GM19463 (cell line): ENCODE data around the gene TCF4.

Experiments used
- ATAC-seq: cut with Tn5 transposase; IDR thresholded peaks from one replicate; pipeline ENCODE4 v1.9.1; 2021; ENCODE audit warnings: mild to moderate bottlenecking, moderate library complexity; ENCODE audit not compliant: unreplicated experiment

The TCF4 gene

DNA sequence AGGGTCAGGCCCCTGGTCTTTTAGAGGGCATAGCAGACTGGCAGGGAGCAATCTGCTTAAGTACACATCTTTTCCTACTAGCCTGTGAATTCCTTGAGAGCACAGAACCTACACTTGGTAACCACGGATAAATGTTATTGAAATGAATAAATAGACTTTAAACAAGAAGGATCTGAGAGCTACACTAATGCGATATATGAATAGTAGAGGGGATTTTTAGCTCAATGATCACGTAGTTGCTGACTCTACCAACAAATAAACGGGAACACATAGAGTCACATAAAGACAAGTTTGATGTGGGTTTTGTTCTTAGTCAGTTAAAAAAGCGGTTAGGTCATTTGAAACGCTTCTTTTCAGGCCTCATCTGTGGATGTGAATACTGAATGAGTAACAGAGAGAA lies 338.4 kb downstream of the TCF4 start:
- ATAC-seq: peak; percentile 33

DNA sequence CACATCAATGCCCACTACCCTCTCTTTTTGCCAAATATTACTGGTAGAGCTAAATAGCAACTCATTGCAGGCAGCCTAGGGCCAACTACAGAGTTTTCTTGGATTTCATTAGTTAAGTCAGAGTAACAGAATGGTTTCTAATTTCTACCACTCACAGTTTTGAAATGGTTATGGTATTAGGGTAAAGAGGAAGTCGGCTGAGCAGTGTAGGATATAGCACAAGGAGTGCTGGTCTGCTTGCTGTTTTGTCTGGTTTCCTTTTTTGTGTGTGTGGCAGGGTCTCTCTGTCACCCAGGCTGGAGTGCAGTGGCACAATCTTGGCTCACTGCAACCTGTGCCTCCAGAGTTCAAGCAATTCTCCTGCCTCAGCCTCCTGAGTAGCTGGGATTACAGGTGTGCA lies 339.5 kb downstream of the TCF4 start:
- ATAC-seq: no peak

DNA sequence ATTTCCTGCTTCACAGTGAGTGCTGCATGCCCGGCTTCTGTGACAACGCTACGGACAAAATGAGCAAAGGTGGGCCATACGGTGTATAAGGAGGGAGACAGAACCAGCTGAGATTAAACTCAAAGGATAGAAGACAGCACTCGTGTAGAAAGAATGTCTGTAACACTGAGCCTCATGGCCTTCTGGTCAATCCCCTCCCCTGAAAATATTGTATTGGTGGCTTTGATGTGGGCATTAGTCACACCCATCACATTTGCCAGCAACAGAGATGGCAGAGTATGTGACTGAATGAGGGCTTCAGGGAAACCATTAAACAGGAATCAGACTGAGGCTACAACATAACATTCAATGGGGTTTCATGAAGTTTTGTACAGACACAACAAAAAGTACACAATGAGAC lies 341.0 kb downstream of the TCF4 start:
- no peak for ATAC-seq

DNA sequence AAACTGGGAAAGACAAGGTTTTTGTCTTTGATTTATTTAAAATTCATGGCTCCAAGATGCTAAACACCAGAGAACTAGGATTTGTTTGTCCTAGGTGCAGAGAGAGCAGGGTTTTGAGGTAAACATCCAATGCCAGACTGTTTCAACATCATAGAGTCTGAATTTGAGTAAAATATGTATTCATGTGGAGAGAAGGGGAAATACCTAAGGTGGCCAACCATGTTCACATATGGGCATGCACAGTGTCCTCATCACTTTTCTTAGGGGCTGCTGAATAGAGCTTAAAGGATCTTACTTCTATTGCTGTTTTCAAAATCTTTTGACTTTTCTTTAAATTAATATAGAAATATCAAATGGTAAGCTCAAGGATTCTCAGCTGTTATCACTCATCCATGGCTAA lies 341.7 kb downstream of the TCF4 start:
- peak; percentile 31 for ATAC-seq

DNA sequence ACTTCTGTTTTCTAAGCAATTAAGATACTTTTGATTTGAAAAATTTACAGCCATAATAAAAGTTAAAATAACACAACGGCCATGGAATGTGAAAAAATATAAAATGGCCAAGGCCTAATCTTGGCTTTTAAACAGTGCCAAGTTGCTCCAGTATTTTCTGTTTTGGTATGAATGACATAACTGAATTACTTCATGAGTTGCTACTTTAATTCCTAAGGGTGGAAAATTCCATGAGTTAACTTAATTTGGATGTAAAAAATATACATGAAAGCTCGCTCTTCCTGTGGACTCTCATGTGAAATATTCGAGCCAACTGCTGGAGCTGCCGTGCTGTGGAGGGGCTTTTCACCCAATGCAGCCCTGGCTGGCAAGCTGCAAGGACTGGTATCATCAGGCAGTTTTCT lies 342.8 kb downstream of the TCF4 start:
- no peak for ATAC-seq

DNA sequence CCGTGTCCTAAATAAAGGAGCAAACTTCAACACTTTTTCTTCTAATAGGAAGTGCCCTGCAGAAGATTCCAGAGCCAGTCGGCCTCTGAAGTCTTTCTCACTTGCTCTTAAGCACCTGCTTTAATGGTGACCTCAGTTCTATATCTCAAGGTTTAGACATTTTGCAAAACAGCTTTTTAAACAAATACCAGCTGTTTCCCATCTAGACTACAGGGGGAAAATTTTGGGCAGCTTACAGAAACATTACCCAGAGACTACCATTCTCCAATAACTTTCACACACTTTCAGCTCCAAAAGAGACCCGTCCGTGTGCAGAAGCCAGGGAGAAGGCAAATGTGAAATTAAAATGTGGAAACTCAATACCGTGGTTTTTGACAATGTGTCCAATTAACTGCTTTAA lies 343.4 kb downstream of the TCF4 start:
- ATAC-seq: peak; percentile 27

DNA sequence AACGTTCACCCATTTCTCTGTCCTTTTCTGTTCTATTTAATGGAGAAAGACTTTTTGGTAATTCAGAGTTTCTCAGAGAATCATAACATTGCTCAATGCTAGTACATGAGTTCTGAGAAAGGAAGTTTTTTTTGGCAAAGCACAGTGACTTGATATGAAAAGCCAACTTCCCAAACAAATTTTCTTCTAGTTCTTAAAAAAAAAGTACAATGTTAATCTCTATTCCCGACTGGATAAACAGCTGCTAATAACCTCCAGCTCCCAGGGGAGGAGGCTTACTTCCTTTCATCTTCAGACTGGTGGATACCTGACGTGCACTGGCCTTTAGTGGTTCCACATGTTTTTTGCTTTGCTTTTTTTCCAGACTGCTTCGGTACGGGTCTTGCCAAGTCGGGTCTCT lies 344.1 kb downstream of the TCF4 start:
- no peak for ATAC-seq

DNA sequence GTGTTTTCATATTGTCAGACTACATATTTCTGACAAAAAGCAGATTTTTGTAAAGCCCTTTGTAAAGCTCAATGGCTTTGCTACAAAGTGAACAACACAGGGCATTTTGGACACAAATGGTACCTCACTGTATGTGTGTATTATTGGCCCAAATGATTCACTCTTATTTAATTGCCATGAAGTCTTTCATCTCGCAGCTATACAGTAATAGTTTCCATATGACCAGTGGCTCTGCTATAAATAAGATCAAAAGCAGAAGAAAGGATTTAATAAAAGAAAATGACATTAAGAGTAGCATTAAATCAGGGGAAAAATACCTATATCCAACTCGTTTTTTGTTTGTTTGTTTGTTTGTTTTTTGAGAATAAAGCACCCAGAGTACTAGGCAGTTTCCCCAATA lies 344.7 kb downstream of the TCF4 start:
- no peak for ATAC-seq

DNA sequence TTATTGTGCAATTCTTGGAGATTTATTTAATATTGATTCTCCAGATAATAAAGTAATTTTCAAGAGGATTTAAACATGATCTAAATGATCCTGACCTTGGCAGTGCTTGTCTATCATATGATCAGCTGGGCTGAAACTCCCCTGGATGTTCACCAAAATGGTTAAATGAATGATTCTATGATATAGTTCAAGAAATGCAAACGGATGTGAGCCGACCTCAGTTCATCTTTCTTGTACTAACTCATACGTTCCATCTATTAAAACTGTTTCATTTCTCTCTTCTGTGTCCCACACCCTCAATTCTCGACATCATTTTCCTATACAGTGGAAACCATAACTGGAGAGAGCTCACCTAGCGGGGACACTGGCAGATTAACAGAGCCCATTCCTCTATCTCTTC lies 347.0 kb downstream of the TCF4 start:
- ATAC-seq: peak; percentile 44

DNA sequence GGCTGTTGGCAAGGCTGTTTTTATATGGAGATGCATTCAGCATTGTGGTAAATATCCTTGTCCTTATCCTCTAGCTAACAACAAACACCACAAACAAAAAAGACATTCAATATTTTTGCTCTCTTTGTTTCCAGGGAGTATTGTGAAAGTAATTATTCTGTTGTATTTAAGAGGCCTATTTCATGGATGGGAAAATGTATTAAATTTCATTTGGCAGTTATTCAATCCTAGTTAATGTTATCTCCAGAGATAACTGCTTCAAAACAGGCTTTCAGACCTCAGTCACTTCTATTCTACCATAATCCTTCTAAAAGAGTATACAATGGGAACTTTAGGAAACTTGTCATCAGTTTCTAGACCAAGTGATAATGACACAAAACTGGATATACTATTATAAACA lies 348.3 kb downstream of the TCF4 start:
- no peak for ATAC-seq

DNA sequence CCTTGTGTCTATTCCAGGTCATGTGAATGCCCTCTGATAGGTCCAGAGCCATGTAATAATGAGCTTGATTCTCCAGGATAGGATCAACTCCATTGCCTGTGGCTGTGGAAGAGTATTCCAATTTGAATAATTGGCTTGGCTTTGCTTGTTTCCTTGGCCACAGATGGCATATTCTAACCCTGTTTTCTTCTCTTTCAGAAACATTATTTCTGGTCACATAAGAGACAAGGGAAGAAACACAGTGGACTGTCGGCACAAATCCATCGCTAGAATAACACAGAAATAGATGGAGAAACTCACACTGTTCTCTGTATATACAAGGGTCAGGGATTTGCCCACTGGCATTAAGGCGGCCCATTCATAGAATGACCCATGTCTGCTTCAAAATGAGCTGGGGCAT lies 350.3 kb downstream of the TCF4 start:
- no peak for ATAC-seq

DNA sequence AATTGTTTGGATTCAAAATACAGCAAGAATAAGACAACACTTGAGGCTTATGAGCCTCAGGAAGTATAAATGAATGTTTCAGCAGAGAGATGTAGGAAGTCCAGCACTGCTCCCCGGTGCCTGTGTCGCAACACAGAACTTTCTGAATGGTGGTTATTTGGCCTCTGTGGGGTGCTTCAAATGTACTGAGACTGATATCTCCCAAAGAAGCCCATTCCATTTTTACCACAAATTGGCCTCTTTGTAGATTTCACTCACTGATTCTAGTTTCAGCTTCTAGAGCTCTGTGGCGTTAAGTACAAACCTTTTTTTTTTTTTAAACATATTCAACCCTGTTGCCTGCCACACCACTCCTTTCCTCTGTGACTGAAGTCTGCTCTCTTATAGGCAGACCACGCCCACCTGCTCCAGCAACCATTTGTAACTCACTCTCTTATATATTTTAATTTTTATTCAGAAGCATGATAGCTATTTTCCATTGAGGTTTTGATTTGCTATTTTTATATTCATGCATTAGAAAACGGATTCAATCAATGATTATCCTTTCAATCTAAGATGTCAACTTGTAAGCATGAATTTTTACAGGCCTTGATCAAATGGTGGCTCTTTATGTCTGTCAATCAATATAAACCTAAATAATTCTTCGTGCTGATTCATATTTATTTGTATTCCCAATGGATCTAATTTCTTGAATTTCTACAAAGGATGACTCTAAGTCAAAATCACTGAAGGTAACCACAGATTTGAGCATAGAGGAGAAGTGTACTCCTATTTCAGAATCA lies 351.7 kb downstream of the TCF4 start:
- peak; percentile 50 for ATAC-seq

DNA sequence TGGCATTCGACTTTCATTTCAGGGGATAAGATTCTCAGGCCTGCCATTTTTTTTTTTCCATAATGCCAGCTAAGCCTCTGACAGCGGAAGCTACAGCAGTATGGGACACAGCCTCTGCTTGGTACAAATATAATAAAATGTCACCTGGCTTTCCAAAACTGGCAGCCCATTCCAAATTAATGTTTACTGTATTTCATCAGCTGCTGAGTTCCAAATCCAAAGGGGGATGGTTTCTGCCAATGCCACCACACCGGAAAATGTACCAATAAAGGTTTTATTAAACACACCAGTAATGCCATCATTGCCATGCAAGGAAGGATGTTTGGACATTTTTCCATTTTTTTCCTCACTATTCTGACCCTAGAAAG lies 352.9 kb downstream of the TCF4 start:
- ATAC-seq: no peak

DNA sequence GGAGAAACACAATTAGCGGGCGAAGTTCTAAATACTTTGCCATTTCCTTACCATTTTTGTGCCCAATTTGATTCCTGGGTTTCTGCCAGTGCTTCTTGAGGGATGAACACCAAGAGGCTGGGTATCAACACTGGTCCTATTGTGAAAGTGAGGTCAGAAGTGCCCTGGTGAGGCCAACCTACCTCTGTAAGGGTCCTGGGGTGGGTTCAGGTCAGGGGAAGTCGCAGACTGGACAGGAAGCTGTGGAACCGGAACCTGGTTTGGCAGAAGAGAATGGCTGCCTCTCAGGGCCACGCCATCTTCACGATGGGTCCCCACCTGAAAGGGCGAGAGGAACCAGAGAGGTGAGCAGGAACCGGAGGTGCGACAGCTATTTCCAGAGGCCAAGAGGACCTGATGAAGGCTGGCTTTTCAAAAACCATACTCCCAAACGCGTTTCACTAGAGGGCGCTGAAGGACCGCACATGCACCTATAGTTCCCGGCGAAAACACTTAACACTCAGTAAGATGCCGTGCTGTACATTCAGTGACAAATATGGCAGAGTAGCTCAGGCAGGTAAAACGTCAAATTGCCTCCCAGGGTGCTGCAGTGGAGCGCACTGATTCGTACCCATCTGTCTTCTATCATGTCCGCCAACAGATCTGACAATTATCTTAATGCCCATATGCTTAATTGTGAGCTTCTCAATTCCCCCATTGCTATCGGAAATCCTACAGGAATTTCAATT lies 353.5 kb downstream of the TCF4 start:
- ATAC-seq: peak; percentile 53

DNA sequence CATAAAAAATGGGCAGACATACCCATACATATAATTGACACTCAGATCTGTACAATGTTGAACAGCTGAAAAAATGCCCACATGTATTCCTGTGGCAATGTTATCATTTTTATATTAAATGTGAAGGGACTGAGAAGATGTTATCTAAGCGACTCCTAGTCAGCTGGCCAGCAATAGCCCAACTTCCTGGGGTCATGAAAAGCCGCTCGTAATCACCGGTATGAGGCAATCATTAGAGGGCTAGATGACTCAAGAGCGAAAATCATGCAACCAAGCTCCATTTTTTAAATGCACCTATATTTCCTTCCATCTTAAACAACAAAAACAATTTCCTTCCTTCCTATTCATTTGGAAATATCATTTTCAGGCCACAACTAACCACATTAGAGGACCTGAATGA lies 354.1 kb downstream of the TCF4 start:
- ATAC-seq: no peak

DNA sequence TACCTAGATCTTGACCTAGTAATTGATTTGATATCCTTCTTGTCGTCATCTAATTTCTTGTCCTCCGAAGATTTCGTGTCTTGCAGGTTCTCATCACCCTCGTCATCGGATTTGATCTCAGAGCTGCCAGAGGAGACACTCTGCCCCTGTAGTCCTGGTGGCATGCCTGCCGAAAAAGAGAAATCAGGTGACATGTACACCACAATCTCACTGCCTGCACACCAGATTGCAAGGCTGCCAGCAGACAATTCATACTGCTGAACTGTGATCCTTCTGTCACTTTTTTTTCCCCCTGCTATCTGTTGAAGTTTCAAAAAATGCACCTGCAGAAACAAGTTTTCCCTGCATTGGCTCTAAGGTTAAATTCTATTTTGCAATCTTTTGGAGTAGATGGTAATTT lies 355.5 kb downstream of the TCF4 start:
- ATAC-seq: no peak

DNA sequence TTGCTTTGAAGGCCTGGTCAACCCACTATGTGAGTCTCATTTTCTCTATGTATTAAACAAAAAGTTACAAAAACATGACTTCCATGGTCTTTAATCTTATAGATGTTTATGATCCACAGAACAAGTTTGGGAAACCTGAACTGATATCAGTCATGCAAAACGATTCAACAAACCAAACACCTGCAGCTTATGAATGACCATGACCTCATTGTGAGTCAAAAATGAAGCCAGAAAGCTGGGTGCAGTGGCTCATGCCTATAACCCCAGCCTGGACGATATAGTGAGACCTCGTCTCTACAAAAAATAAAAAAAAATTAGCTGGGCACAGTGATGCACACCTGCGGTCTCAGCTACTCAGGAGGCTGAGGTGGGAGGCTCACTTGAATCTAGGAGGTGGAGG lies 358.3 kb downstream of the TCF4 start:
- no peak for ATAC-seq

DNA sequence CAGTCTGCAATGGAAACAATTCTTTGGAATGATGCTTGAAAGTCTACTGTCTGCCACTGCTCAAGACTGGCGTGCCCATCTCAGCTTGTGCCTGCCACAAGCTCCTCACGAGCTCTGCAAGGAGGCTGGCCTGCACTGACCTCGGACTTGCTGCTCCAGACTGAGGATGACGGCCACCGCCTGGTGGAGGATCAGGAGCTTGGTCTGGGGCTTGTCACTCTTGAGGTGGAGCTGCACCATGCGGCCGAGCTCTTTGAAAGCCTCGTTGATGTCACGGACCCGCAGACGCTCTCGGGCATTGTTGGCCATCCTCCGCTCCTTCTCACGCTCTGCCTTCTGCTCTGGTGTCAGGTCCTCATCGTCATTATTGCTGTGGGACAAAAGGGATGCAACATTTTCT lies 359.3 kb downstream of the TCF4 start:
- ATAC-seq: no peak

DNA sequence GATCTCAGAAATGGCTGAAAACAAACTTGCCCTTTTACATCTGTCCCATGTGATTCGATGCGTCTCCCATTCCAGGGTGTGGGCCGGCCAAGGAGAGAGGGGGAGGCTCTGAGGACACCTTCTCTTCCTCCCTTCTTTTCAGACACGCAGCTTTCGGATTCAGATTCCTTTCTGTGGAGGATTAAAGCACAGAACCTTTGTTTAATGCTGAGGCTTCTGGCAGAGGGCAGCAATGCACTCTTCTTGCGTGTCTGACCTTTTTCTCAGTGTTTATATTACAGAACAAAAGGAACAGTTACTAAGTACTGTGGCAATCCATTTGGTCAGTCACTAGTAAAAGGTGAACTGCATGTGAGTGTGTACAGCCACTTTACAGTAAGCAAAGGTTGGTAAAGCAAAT lies 359.8 kb downstream of the TCF4 start:
- no peak for ATAC-seq

DNA sequence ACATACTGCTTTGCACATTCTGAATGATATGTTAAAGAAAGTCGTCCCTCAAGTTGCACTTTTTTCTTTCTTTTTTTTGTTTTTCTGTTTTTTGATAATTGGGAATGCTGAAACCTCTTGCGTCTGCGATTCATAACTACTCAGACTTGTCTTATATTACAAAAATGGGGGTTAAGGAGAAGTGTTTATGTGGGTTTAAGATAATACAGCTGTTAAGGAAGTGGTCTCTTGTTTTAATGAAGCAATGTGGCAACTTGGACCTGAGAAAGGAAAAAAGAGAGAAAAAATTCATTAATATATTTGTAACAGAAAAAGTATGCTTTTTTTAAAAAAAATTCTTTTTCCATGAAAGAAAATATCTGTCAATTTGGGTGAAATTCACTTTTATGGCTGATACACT lies 360.2 kb downstream of the TCF4 start:
- ATAC-seq: no peak

DNA sequence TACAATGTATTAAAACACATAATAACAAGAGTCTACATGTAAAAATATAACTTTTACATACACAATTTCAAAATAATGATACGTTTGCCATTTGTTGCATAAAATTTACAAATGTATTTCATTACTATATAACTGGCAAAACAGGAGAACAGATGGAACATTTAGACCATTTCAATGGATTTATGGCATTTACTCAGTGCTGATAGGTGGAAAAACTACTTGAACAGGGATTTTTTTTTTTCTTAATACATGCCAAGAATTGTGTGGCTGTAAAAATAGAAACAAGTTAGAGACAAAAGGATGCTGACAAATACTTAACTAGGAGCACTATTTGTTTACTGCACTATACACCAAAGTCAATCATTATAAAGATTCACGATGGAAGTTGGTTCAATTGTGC lies 361.9 kb downstream of the TCF4 start:
- no peak for ATAC-seq

DNA sequence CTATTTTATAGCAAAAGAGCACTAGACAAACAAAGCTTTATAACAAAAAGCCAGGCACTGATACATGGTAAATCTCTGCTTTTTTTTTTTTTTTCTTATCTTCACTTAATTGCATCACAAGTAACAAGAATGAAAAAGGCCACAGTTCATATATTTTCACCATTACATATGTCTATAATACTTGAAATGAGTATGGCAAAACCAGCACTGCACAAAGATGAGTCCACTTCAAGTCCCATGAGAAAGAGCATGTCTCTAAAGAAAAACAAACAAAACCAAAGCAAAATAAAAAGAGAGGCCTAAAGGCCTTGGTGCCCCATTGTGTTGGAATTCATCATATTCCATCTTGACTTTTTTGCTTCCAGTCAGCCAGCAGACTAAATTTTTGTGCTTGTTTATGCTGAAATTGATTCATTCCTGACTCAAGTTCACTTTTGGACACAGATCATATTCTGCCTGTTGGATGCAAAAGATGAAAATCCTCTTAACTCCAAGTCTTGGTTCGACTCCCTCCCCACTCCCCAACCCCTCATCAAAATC lies 363.8 kb downstream of the TCF4 start:
- ATAC-seq: no peak
